Mucosa of rectum (tissue), 2 donors: Measurements from ENCODE around the gene COX4I1.

Experiments used
- H3K27ac ChIP-seq, 2 donors: one replicate each; pipeline ENCODE4 v1.7.0; 2013; ENCODE audit warnings: inconsistent platforms in 2 of 2, low read depth in 2 of 2, low read length in 2 of 2
- H3K27me3 ChIP-seq, 2 donors: one replicate each; pipeline ENCODE4 v1.7.0; 2013; ENCODE audit warnings: low read length in 2 of 2; ENCODE audit not compliant: control insufficient read depth in 2 of 2, insufficient read depth in 2 of 2
- H3K36me3 ChIP-seq, 2 donors: one replicate each; pipeline ENCODE4 v1.7.0; 2013; ENCODE audit warnings: low read length in 2 of 2; ENCODE audit not compliant: control insufficient read depth in 2 of 2, insufficient read depth in 2 of 2
- H3K4me1 ChIP-seq, 2 donors: one replicate each; pipeline ENCODE4 v1.7.0; 2013; ENCODE audit warnings: low read length in 2 of 2, mild to moderate bottlenecking in 1 of 2; ENCODE audit not compliant: control insufficient read depth in 2 of 2, insufficient read depth in 2 of 2
- H3K4me3 ChIP-seq, 2 donors: one replicate each; pipeline ENCODE4 v1.7.0; 2013; ENCODE audit warnings: low read length in 2 of 2
- H3K9ac ChIP-seq, 2 donors: one replicate each; pipeline ENCODE4 v1.7.0; 2013; ENCODE audit warnings: low read length in 2 of 2, low read depth in 1 of 2, mild to moderate bottlenecking in 1 of 2
- H3K9me3 ChIP-seq, 2 donors: one replicate each; pipeline ENCODE4 v1.7.0; 2013; ENCODE audit warnings: low read length in 2 of 2; ENCODE audit not compliant: control insufficient read depth in 2 of 2
- donor health status: healthy.
- donor health status: Normal muscosa, but diverticular disease.

The COX4I1 gene

GRCh38 chr16:85838381-85838780 lies 38.9 kb downstream of the COX4I1 start:
- no peak overlapping the region for H3K27ac ChIP-seq
- H3K9me3 ChIP-seq, result no peaks in the 10 kb centered on the region
- H3K36me3 ChIP-seq, result no peaks in the 10 kb centered on the region
- H3K4me3 ChIP-seq, result no peak overlapping the region
- no peak overlapping the region for H3K9ac ChIP-seq
- no peaks in the 10 kb centered on the region for H3K4me1 ChIP-seq
- peaks cover 0 to 4% of the 10 kb centered on the region in 2 donors for H3K27me3 ChIP-seq

- Histone ChIP-seq H3K9me3 (no peaks in the 10 kb centered on the region), H3K27ac (no peak overlapping the region), H3K4me1 (no peaks in the 10 kb centered on the region), H3K4me3 (no peak overlapping the region), H3K9ac (no peak overlapping the region), H3K36me3 (no peaks in the 10 kb centered on the region), H3K27me3 (peaks cover 0 to 4% of the 10 kb centered on the region in 2 donors)
These were observed 39.5 kb downstream of the COX4I1 start for GRCh38 chr16:85838876-85839585.

- Histone ChIP-seq H3K27ac (no peak overlapping the region), H3K9ac (no peak overlapping the region), H3K27me3 (peaks cover 0 to 4% of the 10 kb centered on the region in 2 donors), H3K4me3 (no peak overlapping the region), H3K36me3 (no peaks in the 10 kb centered on the region), H3K9me3 (no peaks in the 10 kb centered on the region), H3K4me1 (peaks cover 0 to 5% of the 10 kb centered on the region in 2 donors)
These were observed 40.3 kb downstream of the COX4I1 start for GRCh38 chr16:85839681-85840240.

- Histone ChIP-seq H3K9me3 (no peaks in the 10 kb centered on the region), H3K4me3 (no peak overlapping the region), H3K4me1 (peaks cover 0 to 7% of the 10 kb centered on the region in 2 donors), H3K27ac (no peak overlapping the region), H3K27me3 (peaks cover 0 to 1% of the 10 kb centered on the region in 2 donors), H3K9ac (no peak overlapping the region), H3K36me3 (no peaks in the 10 kb centered on the region)
These were observed 40.9 kb downstream of the COX4I1 start for GRCh38 chr16:85840395-85840794.

GRCh38 chr16:85840801-85841200 lies 41.3 kb downstream of the COX4I1 start:
- H3K36me3 ChIP-seq, result no peaks in the 10 kb centered on the region
- H3K9ac ChIP-seq, result no peak overlapping the region
- H3K27ac ChIP-seq, result no peak overlapping the region
- peaks cover 0 to 7% of the 10 kb centered on the region in 2 donors for H3K4me1 ChIP-seq
- H3K27me3 ChIP-seq, result no peaks in the 10 kb centered on the region
- H3K9me3 ChIP-seq, result no peaks in the 10 kb centered on the region
- H3K4me3 ChIP-seq, result no peak overlapping the region

- H3K27ac ChIP-seq, result no peak overlapping the region
- H3K4me1 ChIP-seq, result peaks cover 0 to 7% of the 10 kb centered on the region in 2 donors
- no peaks in the 10 kb centered on the region for H3K9me3 ChIP-seq
- H3K36me3 ChIP-seq, result no peaks in the 10 kb centered on the region
- H3K27me3 ChIP-seq, result no peaks in the 10 kb centered on the region
- no peak overlapping the region for H3K4me3 ChIP-seq
- no peak overlapping the region for H3K9ac ChIP-seq
These were observed 42.9 kb downstream of the COX4I1 start for GRCh38 chr16:85842435-85842834.

GRCh38 chr16:85842848-85843247 lies 43.4 kb downstream of the COX4I1 start:
- H3K36me3 ChIP-seq, result no peaks in the 10 kb centered on the region
- H3K27me3 ChIP-seq, result no peaks in the 10 kb centered on the region
- no peak overlapping the region for H3K27ac ChIP-seq
- H3K4me3 ChIP-seq, result no peak overlapping the region
- H3K4me1 ChIP-seq, result peaks cover 0 to 7% of the 10 kb centered on the region in 2 donors
- no peak overlapping the region for H3K9ac ChIP-seq
- H3K9me3 ChIP-seq, result no peaks in the 10 kb centered on the region

- H3K27me3 ChIP-seq, result no peaks in the 10 kb centered on the region
- peaks cover 0 to 7% of the 10 kb centered on the region in 2 donors for H3K4me1 ChIP-seq
- H3K27ac ChIP-seq, result no peak overlapping the region
- H3K4me3 ChIP-seq, result no peak overlapping the region
- no peaks in the 10 kb centered on the region for H3K36me3 ChIP-seq
- no peak overlapping the region for H3K9ac ChIP-seq
- H3K9me3 ChIP-seq, result no peaks in the 10 kb centered on the region
These were observed 44.1 kb downstream of the COX4I1 start for GRCh38 chr16:85843471-85844168.

GRCh38 chr16:85844169-85844481 lies 44.6 kb downstream of the COX4I1 start:
- H3K4me3 ChIP-seq, result no peak overlapping the region
- H3K9ac ChIP-seq, result no peak overlapping the region
- no peaks in the 10 kb centered on the region for H3K9me3 ChIP-seq
- H3K27me3 ChIP-seq, result no peaks in the 10 kb centered on the region
- H3K4me1 ChIP-seq, result peaks cover 0 to 7% of the 10 kb centered on the region in 2 donors
- no peaks in the 10 kb centered on the region for H3K36me3 ChIP-seq
- no peak overlapping the region for H3K27ac ChIP-seq

GRCh38 chr16:85844786-85845185 lies 45.3 kb downstream of the COX4I1 start:
- no peaks in the 10 kb centered on the region for H3K9me3 ChIP-seq
- H3K27ac ChIP-seq, result no peak overlapping the region
- no peaks in the 10 kb centered on the region for H3K36me3 ChIP-seq
- peaks cover 0 to 7% of the 10 kb centered on the region in 2 donors for H3K4me1 ChIP-seq
- H3K4me3 ChIP-seq, result no peak overlapping the region
- no peak overlapping the region for H3K9ac ChIP-seq
- H3K27me3 ChIP-seq, result no peaks in the 10 kb centered on the region
